ENCODE data around the gene ING3.

The ING3 gene

GRCh38 chr7:121023194-121023593 is 72.6 kb downstream of the ING3 start:
- in situ Hi-C loops (cut with MboI; ENCODE audit: low sequenced_read_pairs) = no loop called here

- in situ Hi-C loops (cut with MboI; ENCODE audit: low sequenced_read_pairs) = no loop called here
Measured at GRCh38 chr7:121023683-121024511, 73.3 kb downstream of the ING3 start.

- in situ Hi-C loops (cut with MboI; ENCODE audit: low sequenced_read_pairs) = no loop called here
Measured at GRCh38 chr7:121024611-121025010, 74.0 kb downstream of the ING3 start.

GRCh38 chr7:121026159-121026558 is 75.6 kb downstream of the ING3 start:
- in situ Hi-C loops (cut with MboI; ENCODE audit: low sequenced_read_pairs) = no loop called here

- in situ Hi-C loops (cut with MboI; ENCODE audit: low sequenced_read_pairs) = no loop called here
Measured at GRCh38 chr7:121026577-121027111, 76.1 kb downstream of the ING3 start.
